ENCODE data around the gene CPT2. TPM values are rescaled to one million over a fixed set of nuclear protein-coding genes. Genes with fewer than 3 reads are reported as not detected.

Gene CPT2
- total RNA-seq, 1 experiment from 2014 or later: 17.0 TPM

- Histone ChIP-seq H3K9me3 (ENCODE audit: low read depth, low read length, poor library complexity, severe bottlenecking) (no peaks in the 10 kb centered on the region), H3K36me3 (ENCODE audit: insufficient read depth, low read length, poor library complexity, severe bottlenecking) (no peaks in the 10 kb centered on the region), H3K27me3 (replicated peaks; ENCODE audit: insufficient read depth, low read depth, low read length, poor library complexity) (no peaks in the 10 kb centered on the region), H3K4me3 (ENCODE audit: low read depth, low read length, poor library complexity, severe bottlenecking) (no peak overlapping the region), H3K4me1 (ENCODE audit: insufficient read depth, low read length, poor library complexity, severe bottlenecking) (no peaks in the 10 kb centered on the region), H3K27ac (ENCODE audit: low read depth, low read length, poor library complexity, severe bottlenecking) (no peak overlapping the region)
- TF ChIP-seq CTCF (conservative IDR thresholded peaks at IDR 0.05; ENCODE audit: low read depth, low read length): no peak
- TF ChIP-seq EZH2 (IDR thresholded peaks at IDR 0.05; ENCODE audit: borderline replicate concordance, low read depth, low read length, poor library complexity, severe bottlenecking): no peak
- no TSS peak for BruUV-seq (replicated peaks)
- ChIA-PET CTCF (interaction anchor here (0.8 kb wide), 1 partner anchor 282 kb away, joined by 3 read pairs; no protein-coding TSS in a partner anchor), POLR2A (ENCODE audit: low non-redundant PET) (no interaction called here)
- intact Hi-C loops (cut with micrococcal nuclease; ENCODE audit: unreplicated experiment): loop anchor here (5.0 to 10.0 kb wide), 3 partner anchors 122 to 484 kb away; partner anchors contain the start of genes PODN and ZYG11A
- no peak for DNase-seq (ENCODE audit: low spot score)
Measured at GRCh38 chr1:53186533-53186932, 10.1 kb upstream of the CPT2 start.

- intact Hi-C loops (cut with micrococcal nuclease; ENCODE audit: unreplicated experiment): loop anchor here (5.0 to 10.0 kb wide), 3 partner anchors 123 to 485 kb away; partner anchors contain the start of genes PODN and ZYG11A
- ChIA-PET POLR2A (ENCODE audit: low non-redundant PET) (no interaction called here), CTCF (no interaction called here)
- no peaks in the 10 kb centered on the region for H3K9me3 ChIP-seq (ENCODE audit: low read depth, low read length, poor library complexity, severe bottlenecking)
- BruUV-seq (replicated peaks): no TSS peak
- no peaks in the 10 kb centered on the region for H3K4me1 ChIP-seq (ENCODE audit: insufficient read depth, low read length, poor library complexity, severe bottlenecking)
- TF ChIP-seq CTCF (conservative IDR thresholded peaks at IDR 0.05; ENCODE audit: low read depth, low read length) (no peak), EZH2 (IDR thresholded peaks at IDR 0.05; ENCODE audit: borderline replicate concordance, low read depth, low read length, poor library complexity, severe bottlenecking) (no peak)
- no peak overlapping the region for H3K27ac ChIP-seq (ENCODE audit: low read depth, low read length, poor library complexity, severe bottlenecking)
- no peak overlapping the region for H3K4me3 ChIP-seq (ENCODE audit: low read depth, low read length, poor library complexity, severe bottlenecking)
- no peak for DNase-seq (ENCODE audit: low spot score)
- H3K36me3 ChIP-seq (ENCODE audit: insufficient read depth, low read length, poor library complexity, severe bottlenecking): no peaks in the 10 kb centered on the region
- no peaks in the 10 kb centered on the region for H3K27me3 ChIP-seq (replicated peaks; ENCODE audit: insufficient read depth, low read depth, low read length, poor library complexity)
Measured at GRCh38 chr1:53187401-53187800, 9.2 kb upstream of the CPT2 start.

GRCh38 chr1:53188099-53188498, 8.5 kb upstream of the CPT2 start:
- H3K27ac ChIP-seq (ENCODE audit: low read depth, low read length, poor library complexity, severe bottlenecking): no peak overlapping the region
- H3K9me3 ChIP-seq (ENCODE audit: low read depth, low read length, poor library complexity, severe bottlenecking): no peaks in the 10 kb centered on the region
- CTCF ChIA-PET: no interaction called here
- TF ChIP-seq CTCF (conservative IDR thresholded peaks at IDR 0.05; ENCODE audit: low read depth, low read length): no peak
- no peak for TF ChIP-seq EZH2 (IDR thresholded peaks at IDR 0.05; ENCODE audit: borderline replicate concordance, low read depth, low read length, poor library complexity, severe bottlenecking)
- intact Hi-C loops (cut with micrococcal nuclease; ENCODE audit: unreplicated experiment): loop anchor here (5.0 to 10.0 kb wide), 3 partner anchors 123 to 486 kb away; partner anchors contain the start of genes PODN and ZYG11A
- H3K4me1 ChIP-seq (ENCODE audit: insufficient read depth, low read length, poor library complexity, severe bottlenecking): no peaks in the 10 kb centered on the region
- POLR2A ChIA-PET (ENCODE audit: low non-redundant PET): no interaction called here
- no peaks in the 10 kb centered on the region for H3K36me3 ChIP-seq (ENCODE audit: insufficient read depth, low read length, poor library complexity, severe bottlenecking)
- H3K4me3 ChIP-seq (ENCODE audit: low read depth, low read length, poor library complexity, severe bottlenecking): no peak overlapping the region
- BruUV-seq (replicated peaks): no TSS peak
- DNase-seq (ENCODE audit: low spot score): no peak
- H3K27me3 ChIP-seq (replicated peaks; ENCODE audit: insufficient read depth, low read depth, low read length, poor library complexity): no peaks in the 10 kb centered on the region
